ENCODE data around the gene NOL12.
"Not testable (repeated sequence)": the region's sequence is repeated elsewhere in the genome, so short reads cannot be mapped to it uniquely, and the experiment has no call there.

NOL12 gene

DNA sequence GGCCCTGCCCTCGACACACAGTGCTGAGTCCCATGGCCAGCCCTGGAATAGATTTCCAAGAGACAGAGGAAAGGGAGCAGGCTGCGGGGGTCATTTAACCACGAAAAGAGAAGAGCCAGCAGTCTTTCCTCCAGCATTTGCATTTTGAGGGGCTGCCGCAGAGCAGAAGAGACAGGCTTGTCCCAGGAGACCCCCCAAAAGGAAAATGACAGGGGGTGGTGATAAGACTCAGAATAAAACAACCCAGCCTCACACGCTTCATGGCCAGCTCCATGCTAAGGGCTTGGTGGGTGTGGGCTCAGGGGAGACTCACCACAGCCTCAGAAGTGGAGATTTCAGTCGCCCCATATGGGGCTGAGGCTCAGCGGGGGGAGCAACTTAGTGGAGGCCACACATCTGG, 27.6 kb downstream of the NOL12 start:
- DNase-seq (ENCODE audit: low read depth in 2 of 2), result no peak

GRCh38 chr22:37714634-37715033, 28.5 kb downstream of the NOL12 start:
- DNase-seq (ENCODE audit: low read depth in 2 of 2), result no peak

DNA sequence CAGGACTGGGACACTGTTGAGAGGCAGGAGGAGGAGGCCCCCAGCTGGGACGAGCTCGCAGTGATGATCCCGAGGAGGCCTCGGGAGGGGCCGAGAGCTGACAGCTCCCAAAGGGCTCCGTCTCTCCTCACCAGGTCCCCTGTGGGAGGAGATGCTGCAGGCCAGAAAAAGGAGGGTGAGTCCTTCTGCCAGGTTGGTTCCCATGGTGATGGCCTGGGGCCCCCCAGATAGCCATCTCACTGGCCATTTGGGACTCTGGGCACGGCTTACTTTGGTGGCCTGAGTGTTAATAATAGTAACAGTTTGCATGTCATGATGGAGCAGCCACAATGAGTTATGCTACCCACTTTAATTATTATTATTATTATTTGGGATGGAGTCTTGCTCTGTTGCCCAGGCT, 29.6 kb downstream of the NOL12 start:
- no peak for DNase-seq (ENCODE audit: low read depth in 2 of 2)

DNA sequence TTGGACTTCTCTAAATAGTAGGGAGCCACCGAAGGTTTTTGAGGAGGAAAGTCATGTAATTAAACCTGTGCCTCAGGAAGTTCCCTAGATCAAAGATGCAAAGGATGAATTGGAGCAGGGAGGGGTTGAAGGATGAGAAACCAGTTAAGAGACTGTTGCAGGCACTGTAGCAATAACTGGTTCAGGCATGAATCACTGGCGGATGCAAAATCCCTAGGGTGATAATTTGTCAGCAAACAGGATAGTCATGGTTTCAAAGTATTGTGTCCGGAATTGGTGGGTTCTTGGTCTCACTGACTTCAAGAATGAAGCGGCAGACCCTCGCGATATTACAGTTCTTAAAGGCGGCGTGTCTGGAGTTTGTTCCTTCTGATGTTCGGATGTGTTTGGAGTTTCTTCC, 30.6 kb downstream of the NOL12 start:
- no peak for DNase-seq (ENCODE audit: low read depth in 2 of 2)

DNA sequence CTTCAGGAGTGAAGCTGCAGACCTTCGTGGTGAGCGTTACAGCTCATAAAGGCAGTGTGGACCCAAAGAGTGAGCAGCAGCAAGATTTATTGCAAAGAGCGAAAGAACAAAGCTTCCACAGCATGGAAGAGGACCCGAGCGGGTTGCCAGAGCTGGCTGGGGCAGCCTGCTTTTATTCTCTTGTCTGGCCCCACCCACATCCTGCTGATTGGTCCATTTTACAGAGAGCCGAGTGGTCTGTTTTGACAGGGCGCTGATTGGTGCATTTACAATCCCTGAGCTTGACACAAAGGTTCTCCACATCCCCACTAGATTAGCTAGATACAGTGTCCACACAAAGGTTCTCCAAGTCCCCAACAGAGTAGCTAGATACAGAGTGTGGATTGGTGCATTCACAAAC, 31.1 kb downstream of the NOL12 start:
- DNase-seq (ENCODE audit: low read depth in 2 of 2), result not testable (repeated sequence)

DNA sequence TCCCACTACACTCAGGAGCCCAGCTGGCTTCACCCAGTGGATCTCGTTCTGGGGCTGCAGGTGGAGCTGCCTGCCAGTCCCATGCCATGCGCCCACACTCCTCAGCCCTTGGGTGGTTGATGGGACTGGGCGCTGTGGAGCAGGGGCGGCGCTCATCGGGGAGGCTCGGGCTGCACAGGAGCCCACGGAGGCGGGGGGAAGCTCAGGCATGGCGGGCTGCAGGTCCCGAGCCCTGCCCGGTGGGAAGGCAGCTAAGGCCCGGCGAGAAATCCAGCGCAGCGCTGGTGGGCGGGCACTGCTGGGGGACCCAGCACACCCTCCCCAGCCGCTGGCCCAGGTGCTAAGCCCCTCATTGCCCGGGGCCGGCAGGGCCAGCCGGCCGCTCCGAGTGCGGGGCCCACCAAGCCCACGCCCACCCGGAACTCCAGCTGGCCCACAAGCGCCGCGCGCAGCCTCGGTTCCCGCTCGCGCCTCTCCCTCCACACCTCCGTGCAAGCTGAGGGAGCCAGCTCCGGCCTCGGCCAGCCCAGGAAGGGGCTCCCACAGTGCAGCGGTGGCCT, 31.7 kb downstream of the NOL12 start:
- not testable (repeated sequence) for DNase-seq (ENCODE audit: low read depth in 2 of 2)

GRCh38 chr22:37725551-37726240, 39.6 kb downstream of the NOL12 start:
- DNase-seq (ENCODE audit: low read depth in 2 of 2), result no peak

- DNase-seq (ENCODE audit: low read depth in 2 of 2), result no peak
These were observed 40.2 kb downstream of the NOL12 start for GRCh38 chr22:37726241-37726887.

DNA sequence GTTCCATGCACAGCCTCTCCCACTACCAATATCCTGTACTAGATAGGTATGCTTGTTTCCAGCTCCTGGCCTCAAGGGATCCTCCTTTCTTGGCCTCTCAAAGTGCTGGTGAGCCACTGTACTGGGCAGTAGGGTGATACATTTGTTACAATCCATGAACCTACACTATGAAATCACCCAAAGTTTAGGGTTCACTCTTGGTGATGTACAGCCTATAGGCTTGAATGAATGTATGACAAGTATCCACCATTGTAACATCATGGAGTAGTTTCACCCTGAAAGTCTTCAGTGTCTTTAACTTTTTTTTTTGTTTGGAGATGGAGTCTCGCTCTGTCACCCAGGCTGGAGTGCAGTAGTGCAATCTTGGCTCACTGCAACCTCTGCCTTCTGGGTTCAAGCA, 42.5 kb downstream of the NOL12 start:
- DNase-seq (ENCODE audit: low read depth in 2 of 2), result no peak

DNA sequence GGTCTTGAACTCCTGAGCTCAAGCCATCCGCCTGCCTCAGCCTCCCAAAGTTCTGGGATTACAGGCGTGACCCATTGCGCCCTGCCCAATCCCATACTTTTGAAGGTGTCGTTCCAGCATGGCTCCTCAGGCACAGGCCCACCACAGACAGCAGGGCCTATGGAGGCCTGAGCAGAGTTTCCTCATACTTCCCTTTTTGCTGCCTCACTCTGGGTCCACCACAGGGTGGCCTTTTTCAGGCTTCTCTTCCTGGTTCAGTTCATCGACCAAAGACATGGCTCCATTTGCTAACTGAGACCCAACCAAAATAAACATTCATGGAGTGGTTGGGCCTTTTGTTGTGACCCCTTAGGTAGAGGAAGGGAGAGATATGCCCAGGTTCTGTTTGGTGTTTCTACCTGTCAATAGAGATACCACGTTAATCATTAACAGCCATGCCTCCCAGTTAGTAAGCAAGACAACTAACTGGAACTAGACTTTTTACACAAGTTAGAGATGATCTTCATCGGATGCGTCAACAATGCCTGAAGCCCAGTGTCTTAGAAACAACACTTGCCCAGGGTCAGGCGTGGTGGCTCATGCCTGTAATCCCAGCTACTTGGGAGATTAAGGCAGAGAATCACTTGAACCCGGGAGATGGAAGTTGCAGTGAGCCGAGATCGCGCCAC, 45.8 kb downstream of the NOL12 start:
- no peak for DNase-seq (ENCODE audit: low read depth in 2 of 2)

DNA sequence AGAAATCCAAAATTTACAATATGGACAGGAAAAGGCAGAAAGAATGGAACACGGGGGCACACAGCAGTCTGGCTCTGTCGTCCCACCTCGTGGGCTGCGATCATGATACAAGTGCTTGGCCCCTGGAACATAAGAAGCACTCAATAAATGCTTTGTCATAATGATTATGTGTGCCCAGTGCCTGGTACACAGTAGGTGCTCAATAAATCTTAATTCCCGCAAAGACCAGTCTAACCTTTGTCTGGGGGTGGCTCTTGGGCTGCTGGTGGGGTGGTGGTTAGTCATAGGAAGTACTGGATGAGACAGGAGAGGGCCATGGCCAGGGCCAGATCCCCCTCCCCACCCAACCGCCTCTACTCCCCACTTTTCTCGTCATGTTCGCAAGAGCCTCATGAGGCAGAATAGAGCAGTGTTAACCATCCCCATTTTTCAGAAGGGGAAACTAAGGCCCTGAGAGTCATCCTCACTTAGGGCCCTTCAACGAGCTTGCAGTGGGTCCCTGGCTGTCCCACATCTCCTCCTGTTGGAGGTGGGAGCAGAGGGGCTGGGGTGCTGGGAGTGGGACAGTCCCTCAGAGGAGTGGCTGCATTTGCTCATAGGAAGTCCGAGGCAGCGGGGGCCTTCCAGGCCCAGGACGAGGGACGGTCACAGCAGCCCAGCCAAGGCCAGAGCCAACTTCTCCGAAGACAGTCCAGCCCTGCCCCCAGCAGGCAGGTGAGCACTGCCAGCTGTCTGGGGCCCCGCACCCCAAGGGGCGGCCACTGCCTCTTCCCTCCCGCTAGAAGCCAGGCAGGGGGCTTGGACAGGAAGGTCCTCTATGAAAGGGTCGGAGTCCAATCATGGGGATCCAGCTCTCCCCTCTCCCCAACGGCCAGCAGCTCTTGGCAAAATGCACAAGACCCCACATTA, 46.8 kb downstream of the NOL12 start:
- DNase-seq (ENCODE audit: low read depth in 2 of 2), result no peak

- no peak for DNase-seq (ENCODE audit: low read depth in 2 of 2)
These were observed 47.7 kb downstream of the NOL12 start for GRCh38 chr22:37733625-37734401.

- DNase-seq (ENCODE audit: low read depth in 2 of 2), result no peak
These were observed 48.2 kb downstream of the NOL12 start for GRCh38 chr22:37734402-37734700.

- DNase-seq (ENCODE audit: low read depth in 2 of 2), result no peak
These were observed 48.9 kb downstream of the NOL12 start for GRCh38 chr22:37734964-37735451.

DNA sequence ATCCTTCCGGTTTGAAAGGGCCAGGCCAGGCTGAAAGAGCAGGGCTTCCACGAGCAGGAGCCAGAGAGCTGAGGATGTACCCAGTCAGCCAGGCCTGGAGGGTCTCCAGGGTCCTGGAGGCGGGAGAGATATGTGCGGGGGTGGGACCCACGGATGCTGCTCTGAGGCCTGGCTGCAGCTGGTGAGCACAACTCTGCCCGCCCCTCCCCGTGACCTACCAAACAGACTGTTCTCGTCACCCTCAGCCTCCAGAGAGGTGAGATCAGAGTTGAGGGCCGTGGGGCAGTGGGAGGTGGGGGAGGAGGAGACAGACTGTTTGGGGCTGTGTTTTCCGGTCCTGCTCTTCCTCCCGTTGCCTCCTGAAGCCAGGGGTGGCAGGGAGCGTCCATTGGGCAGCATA, 52.9 kb downstream of the NOL12 start:
- no peak for DNase-seq (ENCODE audit: low read depth in 2 of 2)

DNA sequence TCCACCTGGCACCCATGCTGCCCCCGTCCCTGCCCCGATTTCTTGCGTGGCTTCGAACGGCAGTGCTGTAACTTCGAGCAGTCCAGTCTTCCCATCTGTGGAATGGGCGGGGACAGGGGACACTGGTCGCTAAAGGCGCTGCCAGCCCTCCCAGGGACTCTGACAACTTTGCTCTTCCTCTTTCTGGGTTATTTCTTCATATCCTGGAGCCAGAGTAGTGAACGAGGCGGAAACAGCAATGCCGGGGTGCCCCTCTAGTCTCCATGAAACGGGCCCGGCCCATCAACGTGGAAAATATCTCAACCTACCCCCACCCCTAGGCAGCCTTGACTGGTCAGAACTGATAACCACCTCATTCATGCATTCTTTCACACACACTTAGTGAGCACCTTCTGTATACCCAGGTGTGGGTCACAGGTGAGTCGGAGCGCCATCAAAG, 53.5 kb downstream of the NOL12 start:
- no peak for DNase-seq (ENCODE audit: low read depth in 2 of 2)

DNA sequence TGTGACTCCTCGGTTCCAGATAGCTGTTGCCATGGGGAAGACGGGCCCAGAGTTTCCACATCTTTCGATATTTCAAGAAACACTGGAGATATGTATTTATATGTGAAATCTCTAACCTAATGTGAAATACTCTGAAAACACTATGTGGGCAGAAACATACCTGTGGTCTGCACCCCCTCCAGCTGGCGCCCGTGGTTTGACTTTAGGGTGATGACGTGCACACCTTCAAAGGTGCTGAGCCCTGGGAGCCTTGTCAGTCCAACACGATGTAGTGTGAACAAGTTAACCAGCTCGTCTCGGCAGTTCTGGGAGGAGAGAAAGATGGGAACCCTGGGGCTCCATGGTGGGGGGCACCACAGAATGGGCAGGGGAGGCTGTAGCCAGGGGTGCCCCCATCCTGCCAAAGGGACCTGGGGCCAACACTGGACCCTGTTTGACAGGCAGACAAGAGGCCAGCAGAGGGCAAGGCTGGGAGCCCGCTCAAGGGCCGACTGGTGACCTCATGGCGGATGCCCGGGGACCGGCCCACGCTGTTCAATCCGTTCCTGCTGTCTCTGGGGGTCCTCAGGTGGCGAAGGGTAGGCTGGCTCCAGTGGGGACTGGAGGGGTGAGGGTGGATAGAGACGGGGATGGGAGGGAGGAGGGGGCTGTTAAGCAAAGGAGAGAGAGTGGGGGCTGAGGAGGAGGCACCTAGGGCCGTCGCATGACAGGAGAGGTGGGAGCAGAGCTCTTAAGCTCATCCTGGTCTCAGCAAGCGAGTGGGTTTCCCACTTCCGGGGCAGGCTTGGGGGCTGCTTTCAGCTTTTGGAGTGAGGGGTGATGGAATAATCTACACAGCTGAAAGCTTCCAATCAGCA, 54.5 kb downstream of the NOL12 start:
- no peak for DNase-seq (ENCODE audit: low read depth in 2 of 2)

DNA sequence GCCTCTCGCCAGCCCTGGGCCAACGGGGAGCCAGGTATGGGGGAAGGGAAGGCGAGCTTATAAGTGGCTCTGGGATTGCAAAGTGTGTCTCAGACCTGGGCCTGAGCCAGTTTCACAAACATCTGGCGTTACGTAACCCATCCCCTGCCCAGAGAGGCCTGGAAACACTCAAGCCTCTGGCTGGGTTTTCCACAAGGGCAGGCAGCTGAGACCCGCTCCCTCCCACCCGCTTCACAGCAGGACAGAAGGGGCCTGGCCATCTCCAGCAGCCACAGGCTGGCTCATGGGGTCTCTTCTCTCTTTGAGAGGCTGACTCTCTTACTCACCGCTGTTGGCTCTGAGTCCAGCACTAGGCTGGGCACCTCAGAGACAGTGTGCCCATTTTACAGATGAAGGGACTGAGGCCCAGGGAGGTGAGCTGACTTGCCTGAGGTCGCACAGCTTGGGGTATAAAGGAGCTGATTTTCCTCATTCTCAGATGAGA, 55.2 kb downstream of the NOL12 start:
- no peak for DNase-seq (ENCODE audit: low read depth in 2 of 2)

GRCh38 chr22:37742376-37743171, 56.4 kb downstream of the NOL12 start:
- no peak for DNase-seq (ENCODE audit: low read depth in 2 of 2)
